ENCODE data around the gene ARNT2.

ARNT2 gene

DNA sequence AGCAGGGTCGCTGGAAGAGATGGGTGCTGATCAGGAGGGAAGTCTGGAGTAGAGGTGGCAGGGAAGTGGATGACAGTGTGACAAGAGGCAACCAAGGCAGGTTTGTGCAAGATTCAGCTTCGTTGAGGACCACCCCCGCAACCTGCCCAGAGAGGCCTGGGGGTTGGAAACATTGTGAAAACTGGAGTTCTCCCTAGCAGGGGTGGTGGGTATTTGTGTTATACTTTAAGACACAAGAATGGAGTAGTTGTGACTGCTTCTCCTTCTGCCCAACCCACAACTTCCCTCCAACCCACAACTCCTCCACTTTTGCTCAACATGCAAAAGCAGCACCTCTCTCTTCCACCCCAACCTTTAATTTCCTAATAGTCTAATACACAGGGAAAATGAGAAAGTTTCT lies 8.6 kb upstream of the ARNT2 start:
- DNase-seq (ENCODE audit: low spot score), result no peak

DNA sequence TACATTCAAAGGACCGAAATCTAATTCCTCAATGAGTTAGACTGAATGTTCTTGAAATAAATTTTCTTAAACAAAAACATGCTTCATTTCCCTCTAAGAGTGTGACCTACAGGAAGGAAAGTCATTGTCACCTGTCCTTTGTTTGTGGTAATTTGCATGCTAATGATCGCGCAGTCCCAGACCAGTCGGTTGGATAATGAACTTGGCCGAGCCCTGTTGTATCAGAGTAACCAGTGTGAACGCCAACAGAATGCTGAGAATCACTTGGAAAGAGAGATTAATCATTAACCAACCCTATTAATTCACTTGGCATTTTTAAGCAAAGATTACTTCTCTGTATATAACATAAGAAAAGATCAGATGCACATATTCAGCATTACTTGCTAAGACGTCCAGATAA lies 8.1 kb upstream of the ARNT2 start:
- no peak for DNase-seq (ENCODE audit: low spot score)
- TF ChIP-seq, protein P1, sequence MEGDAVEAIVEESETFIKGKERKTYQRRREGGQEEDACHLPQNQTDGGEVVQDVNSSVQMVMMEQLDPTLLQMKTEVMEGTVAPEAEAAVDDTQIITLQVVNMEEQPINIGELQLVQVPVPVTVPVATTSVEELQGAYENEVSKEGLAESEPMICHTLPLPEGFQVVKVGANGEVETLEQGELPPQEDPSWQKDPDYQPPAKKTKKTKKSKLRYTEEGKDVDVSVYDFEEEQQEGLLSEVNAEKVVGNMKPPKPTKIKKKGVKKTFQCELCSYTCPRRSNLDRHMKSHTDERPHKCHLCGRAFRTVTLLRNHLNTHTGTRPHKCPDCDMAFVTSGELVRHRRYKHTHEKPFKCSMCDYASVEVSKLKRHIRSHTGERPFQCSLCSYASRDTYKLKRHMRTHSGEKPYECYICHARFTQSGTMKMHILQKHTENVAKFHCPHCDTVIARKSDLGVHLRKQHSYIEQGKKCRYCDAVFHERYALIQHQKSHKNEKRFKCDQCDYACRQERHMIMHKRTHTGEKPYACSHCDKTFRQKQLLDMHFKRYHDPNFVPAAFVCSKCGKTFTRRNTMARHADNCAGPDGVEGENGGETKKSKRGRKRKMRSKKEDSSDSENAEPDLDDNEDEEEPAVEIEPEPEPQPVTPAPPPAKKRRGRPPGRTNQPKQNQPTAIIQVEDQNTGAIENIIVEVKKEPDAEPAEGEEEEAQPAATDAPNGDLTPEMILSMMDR (IDR thresholded peaks at IDR 0.05; ENCODE audit: borderline replicate concordance, control extremely low read depth, extremely low read depth, insufficient read depth, missing control alignments), result no peak
- in situ Hi-C loops (cut with MboI; ENCODE audit: low sequenced_read_pairs, unreplicated experiment), result no loop called here

More for the DNA sequence above, 8.6 kb upstream of the ARNT2 start:
- TF ChIP-seq, protein P1 (IDR thresholded peaks at IDR 0.05; ENCODE audit: borderline replicate concordance, control extremely low read depth, extremely low read depth, insufficient read depth, missing control alignments), result no peak
- in situ Hi-C loops (cut with MboI; ENCODE audit: low sequenced_read_pairs, unreplicated experiment), result no loop called here

DNA sequence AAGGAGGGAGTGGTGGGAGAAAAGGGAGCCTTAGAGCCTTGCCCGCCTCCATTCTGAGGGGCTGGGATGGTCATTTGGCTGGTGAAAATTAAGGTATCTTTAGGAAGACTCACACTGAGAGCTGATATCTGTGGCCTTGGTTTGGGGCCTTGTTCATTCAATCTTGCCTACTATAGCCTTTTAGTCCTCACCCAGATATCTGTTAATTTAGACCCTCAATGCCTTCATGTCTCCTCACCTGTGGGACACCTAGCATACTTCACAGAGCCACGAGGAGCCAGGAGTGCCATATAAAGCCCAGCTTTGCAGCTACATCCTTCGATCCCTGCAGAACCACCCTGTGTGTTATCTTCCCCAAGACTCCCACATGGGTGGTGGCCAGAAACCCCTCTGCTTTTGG lies 4.7 kb upstream of the ARNT2 start:
- TF ChIP-seq, protein P1 (IDR thresholded peaks at IDR 0.05; ENCODE audit: borderline replicate concordance, control extremely low read depth, extremely low read depth, insufficient read depth, missing control alignments), result no peak
- DNase-seq (ENCODE audit: low spot score), result no peak
- in situ Hi-C loops (cut with MboI; ENCODE audit: low sequenced_read_pairs, unreplicated experiment), result no loop called here

DNA sequence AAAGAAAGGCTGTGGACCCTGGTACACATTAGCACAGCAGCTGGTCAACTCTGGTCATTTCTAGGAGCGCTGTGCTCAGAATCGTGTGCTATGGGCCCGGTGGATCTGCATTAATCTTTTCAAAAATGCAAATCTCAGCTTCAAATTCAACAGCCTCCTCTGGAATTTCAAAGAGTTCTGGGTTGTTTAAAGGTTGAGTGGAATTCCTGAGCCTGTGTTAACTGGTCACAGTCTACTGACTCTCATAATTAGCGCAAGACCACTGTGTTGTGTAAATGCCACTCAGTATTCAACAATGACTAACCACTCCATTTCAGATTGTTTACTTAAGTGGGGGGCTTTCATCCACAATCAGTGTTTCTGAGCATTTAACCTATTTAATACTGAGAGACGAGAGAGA lies 2.7 kb upstream of the ARNT2 start:
- in situ Hi-C loops (cut with MboI; ENCODE audit: low sequenced_read_pairs, unreplicated experiment), result no loop called here
- no peak for DNase-seq (ENCODE audit: low spot score)
- TF ChIP-seq, protein P1 (IDR thresholded peaks at IDR 0.05; ENCODE audit: borderline replicate concordance, control extremely low read depth, extremely low read depth, insufficient read depth, missing control alignments), result no peak

DNA sequence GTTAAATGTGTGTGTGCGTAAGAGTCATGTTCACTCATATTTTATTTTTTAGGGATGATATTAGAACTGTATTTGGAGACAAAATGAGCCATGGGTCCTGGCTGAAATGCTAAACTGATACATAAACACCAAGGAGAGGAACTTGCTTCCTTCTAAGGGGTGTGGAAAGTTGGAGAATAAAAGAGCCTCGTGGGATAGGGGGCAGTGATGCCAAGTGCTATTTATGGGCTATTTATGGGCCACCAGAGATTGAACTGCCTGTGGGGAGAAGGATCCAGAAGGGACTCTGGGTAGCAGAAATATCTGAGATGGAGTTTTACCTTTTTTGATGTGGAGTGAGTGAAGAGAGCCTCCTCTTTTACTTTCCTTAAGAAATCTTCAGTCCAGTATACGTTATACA lies 1.8 kb upstream of the ARNT2 start:
- in situ Hi-C loops (cut with MboI; ENCODE audit: low sequenced_read_pairs, unreplicated experiment), result no loop called here
- DNase-seq (ENCODE audit: low spot score), result no peak
- TF ChIP-seq, protein P1 (IDR thresholded peaks at IDR 0.05; ENCODE audit: borderline replicate concordance, control extremely low read depth, extremely low read depth, insufficient read depth, missing control alignments), result no peak

DNA sequence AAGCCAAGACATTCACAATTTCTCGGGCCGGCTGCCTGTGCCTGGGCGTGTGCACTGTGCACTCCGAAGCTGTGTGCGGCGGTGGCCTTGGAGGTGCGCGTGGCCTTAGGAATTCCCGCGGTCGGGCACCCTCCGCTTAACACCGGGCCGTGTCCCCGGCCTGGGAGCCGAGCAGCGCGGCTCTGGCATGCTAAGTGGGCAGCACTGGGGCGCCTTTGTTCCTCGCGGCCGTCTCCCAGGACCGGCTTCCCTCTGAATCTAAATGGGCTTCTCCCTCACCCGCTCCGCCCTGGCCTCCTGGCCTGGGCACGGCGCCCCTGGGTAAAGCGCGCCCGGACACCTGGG lies 498 bp upstream of the ARNT2 start:
- TF ChIP-seq, protein P1 (IDR thresholded peaks at IDR 0.05; ENCODE audit: borderline replicate concordance, control extremely low read depth, extremely low read depth, insufficient read depth, missing control alignments), result no peak
- no peak for DNase-seq (ENCODE audit: low spot score)
- in situ Hi-C loops (cut with MboI; ENCODE audit: low sequenced_read_pairs, unreplicated experiment), result no loop called here

All from GM13976 (cell line).